Ureter (tissue), 1 donor: ENCODE data around the gene GPHB5. TPM values are rescaled to one million over a fixed set of nuclear protein-coding genes. Genes with fewer than 3 reads are reported as not detected.

ENCODE experiments used
- total RNA-seq: library from RNA; stranded (reverse); gene quantifications from one replicate; pipeline ENCODE4 v1.2.4, GENCODE V29; 2023
- donor health status: DM: yes; HTN: yes; CAD: no.

GPHB5 gene
- total RNA-seq, 1 donor from 2014 or later: not detected

Other genes starting within 250 kb of the GPHB5 start
- gene RHOJ, start 114.5 kb downstream of the GPHB5 start, total RNA-seq: 20.6 TPM
- 46.2 TPM for gene PPP2R5E, start 224.4 kb upstream of the GPHB5 start, total RNA-seq